Measurements from ENCODE around the gene RABGAP1.

Gene RABGAP1

GRCh38 chr9:123132696-123133095, 191.9 kb downstream of the RABGAP1 start:
- ChIA-PET POLR2A (no interaction called here), CTCF (no interaction called here)
- no peak for DNase-seq (ENCODE audit: extremely low spot score)
- TF ChIP-seq CTBP1 (IDR thresholded peaks at IDR 0.05; ENCODE audit: borderline replicate concordance) = no peak

DNA sequence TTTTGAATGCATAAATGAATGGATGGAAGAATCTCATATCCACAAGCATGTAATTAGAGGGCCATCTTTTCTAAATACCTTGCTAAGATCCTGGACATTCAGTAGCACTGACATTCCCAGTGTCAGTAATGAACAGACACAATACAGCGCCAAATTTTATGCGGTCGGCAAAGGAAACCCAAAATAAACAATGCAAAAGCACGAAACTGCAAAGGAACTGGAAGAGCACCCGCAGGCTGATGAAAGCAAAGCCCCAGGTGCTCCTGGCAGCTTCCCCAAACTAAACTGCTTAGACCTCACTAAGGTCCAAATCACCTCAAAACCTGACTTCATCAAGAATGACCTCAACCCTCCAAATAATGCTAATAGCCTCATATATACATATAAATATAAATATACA, 194.6 kb downstream of the RABGAP1 start:
- ChIA-PET POLR2A (no interaction called here), CTCF (no interaction called here)
- DNase-seq (ENCODE audit: extremely low spot score) = no peak
- TF ChIP-seq ELF4 (IDR thresholded peaks at IDR 0.05) (no peak), SP1 (IDR thresholded peaks at IDR 0.05) (no peak), NFRKB (IDR thresholded peaks at IDR 0.05) (no peak), SUZ12 (IDR thresholded peaks at IDR 0.05) (no peak), CTBP1 (IDR thresholded peaks at IDR 0.05; ENCODE audit: borderline replicate concordance) (no peak), LEF1 (IDR thresholded peaks at IDR 0.05; ENCODE audit: borderline replicate concordance) (no peak), ZNF384 (IDR thresholded peaks at IDR 0.05) (no peak), FOXA1 (IDR thresholded peaks at IDR 0.05) (no peak), TARDBP (IDR thresholded peaks at IDR 0.05) (no peak), FOXK2 (IDR thresholded peaks at IDR 0.05) (no peak)

DNA sequence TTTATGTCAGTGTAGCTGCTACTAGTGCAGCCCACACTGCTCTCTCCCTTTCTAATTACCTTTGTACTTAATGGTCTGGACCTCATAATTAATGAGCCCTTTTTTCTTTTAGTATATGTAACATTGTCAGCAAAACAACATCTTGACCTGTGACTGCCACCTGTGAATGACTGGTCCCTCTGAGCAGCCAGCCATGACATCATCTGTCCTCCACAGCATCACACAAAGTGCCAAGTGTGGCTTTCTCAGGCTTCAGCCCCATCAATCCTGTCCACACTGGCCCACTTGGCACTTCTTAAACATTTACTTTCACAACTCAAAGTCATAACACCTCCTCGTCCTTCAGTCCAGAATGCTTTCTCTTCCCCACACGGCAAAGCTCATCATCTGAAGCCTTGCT, 197.3 kb downstream of the RABGAP1 start:
- CTCF ChIA-PET = no interaction called here
- POLR2A ChIA-PET = no interaction called here
- TF ChIP-seq TARDBP (IDR thresholded peaks at IDR 0.05) (no peak), ZNF384 (IDR thresholded peaks at IDR 0.05) (no peak), FOXM1 (IDR thresholded peaks at IDR 0.05; ENCODE audit: borderline replicate concordance) (no peak)
- DNase-seq (ENCODE audit: extremely low spot score) = no peak

DNA sequence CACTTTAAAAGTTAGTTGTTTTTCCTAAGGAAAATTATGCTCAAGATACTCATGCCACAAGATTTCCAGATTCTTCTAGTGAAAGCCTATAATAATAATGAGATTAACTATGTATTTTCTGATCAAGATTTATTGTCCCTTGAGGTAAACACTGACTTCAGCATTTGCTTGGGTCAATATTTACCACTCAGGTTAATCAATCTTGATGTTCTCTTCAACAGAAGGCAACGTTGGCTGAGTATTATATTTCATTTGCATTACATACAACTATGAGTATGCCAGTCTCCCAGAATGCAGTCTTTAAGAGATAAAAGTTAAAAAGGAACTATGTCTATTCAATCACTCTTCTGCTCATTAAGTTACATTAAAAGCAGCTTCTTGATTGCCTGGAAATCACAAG, 208.2 kb downstream of the RABGAP1 start:
- no peak for DNase-seq (ENCODE audit: extremely low spot score)
- ChIA-PET POLR2A (no interaction called here), CTCF (no interaction called here)
- no peak for TF ChIP-seq SUZ12 (IDR thresholded peaks at IDR 0.05)
- no peak for TF ChIP-seq ARNT (IDR thresholded peaks at IDR 0.05)
- no peak for TF ChIP-seq TARDBP (IDR thresholded peaks at IDR 0.05)
- TF ChIP-seq SP1 (IDR thresholded peaks at IDR 0.05) = no peak
- no peak for TF ChIP-seq FOXA1 (IDR thresholded peaks at IDR 0.05)
- no peak for TF ChIP-seq NFRKB (IDR thresholded peaks at IDR 0.05)
- no peak for TF ChIP-seq LEF1 (IDR thresholded peaks at IDR 0.05; ENCODE audit: borderline replicate concordance)
- TF ChIP-seq, protein P1, sequence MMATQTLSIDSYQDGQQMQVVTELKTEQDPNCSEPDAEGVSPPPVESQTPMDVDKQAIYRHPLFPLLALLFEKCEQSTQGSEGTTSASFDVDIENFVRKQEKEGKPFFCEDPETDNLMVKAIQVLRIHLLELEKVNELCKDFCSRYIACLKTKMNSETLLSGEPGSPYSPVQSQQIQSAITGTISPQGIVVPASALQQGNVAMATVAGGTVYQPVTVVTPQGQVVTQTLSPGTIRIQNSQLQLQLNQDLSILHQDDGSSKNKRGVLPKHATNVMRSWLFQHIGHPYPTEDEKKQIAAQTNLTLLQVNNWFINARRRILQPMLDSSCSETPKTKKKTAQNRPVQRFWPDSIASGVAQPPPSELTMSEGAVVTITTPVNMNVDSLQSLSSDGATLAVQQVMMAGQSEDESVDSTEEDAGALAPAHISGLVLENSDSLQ (IDR thresholded peaks at IDR 0.05) = no peak
- no peak for TF ChIP-seq HDGF (IDR thresholded peaks at IDR 0.05; ENCODE audit: borderline replicate concordance)
- no peak for TF ChIP-seq BHLHE40 (IDR thresholded peaks at IDR 0.05; ENCODE audit: borderline replicate concordance)
- no peak for TF ChIP-seq ZNF384 (IDR thresholded peaks at IDR 0.05)
- TF ChIP-seq FOXK2 (IDR thresholded peaks at IDR 0.05) = no peak
- no peak for TF ChIP-seq FOXM1 (IDR thresholded peaks at IDR 0.05; ENCODE audit: borderline replicate concordance)
- TF ChIP-seq L3MBTL2 (conservative IDR thresholded peaks at IDR 0.05) = no peak
- TF ChIP-seq CTBP1 (IDR thresholded peaks at IDR 0.05; ENCODE audit: borderline replicate concordance) = no peak
- TF ChIP-seq ELF4 (IDR thresholded peaks at IDR 0.05) = no peak

DNA sequence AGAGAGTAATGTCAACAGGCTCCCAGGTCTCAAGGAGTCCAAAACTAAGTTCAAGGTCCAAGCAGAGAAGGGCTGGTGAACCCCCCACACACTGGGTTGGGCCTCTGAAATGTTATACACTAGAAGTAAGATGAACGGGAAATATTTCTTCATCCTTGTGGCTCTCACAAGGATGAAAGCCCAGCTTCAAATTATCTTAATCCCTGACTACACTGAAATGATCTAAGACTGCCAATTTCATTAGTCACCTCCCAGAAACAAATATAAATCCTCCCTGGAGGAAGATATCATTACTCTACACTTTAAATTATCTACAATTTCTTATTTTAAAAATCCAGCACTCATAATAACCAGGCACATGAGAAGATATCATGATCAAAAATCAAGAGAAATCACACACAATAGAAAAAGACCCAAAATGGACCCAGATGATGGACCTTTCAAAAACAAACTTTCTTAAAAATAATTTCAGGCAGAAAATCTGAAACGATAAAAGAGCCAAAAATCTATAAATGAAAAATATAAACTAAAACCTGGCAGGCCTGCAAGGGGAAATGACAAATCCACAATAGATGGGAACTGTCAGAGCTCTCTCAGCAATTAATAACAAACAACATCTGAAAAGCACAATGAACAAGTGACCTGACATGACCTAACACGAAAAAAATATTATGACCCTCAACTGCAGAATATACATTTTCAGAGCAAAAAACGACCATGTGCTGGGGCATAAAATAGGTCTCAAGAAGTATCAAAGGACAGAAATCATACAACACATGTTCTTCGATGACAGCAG, 210.1 kb downstream of the RABGAP1 start:
- DNase-seq (ENCODE audit: extremely low spot score) = no peak
- TF ChIP-seq HDGF (IDR thresholded peaks at IDR 0.05; ENCODE audit: borderline replicate concordance) (no peak), FOXK2 (IDR thresholded peaks at IDR 0.05) (no peak), L3MBTL2 (conservative IDR thresholded peaks at IDR 0.05) (no peak), SUZ12 (IDR thresholded peaks at IDR 0.05) (no peak), FOXA1 (IDR thresholded peaks at IDR 0.05) (no peak), FOXM1 (IDR thresholded peaks at IDR 0.05; ENCODE audit: borderline replicate concordance) (no peak), TARDBP (IDR thresholded peaks at IDR 0.05) (no peak), CTBP1 (IDR thresholded peaks at IDR 0.05; ENCODE audit: borderline replicate concordance) (no peak), ELF4 (IDR thresholded peaks at IDR 0.05) (no peak), SP1 (IDR thresholded peaks at IDR 0.05) (no peak), NFRKB (IDR thresholded peaks at IDR 0.05) (no peak), LEF1 (IDR thresholded peaks at IDR 0.05; ENCODE audit: borderline replicate concordance) (no peak), ARNT (IDR thresholded peaks at IDR 0.05) (no peak), ZNF384 (IDR thresholded peaks at IDR 0.05) (no peak), BHLHE40 (IDR thresholded peaks at IDR 0.05; ENCODE audit: borderline replicate concordance) (no peak)
- TF ChIP-seq, protein P1 (IDR thresholded peaks at IDR 0.05) = no peak
- ChIA-PET CTCF (no interaction called here), POLR2A (no interaction called here)
